GM12878 (cell line): ENCODE data around the gene STRBP.

ENCODE experiments used
- BHLHE40 ChIP-seq, 2 experiments: fragments of 450-650 bp in 1 of 2; IDR thresholded peaks; 2 replicates each; pipeline ENCODE4 v1.6.1; 2011 to 2017; ENCODE audit warnings: low read depth in 2 of 2, borderline replicate concordance in 1 of 2, improper control_type of control experiment in 1 of 2, low read length in 1 of 2, mild to moderate bottlenecking in 1 of 2
- CREM ChIP-seq: IDR thresholded peaks from 2 replicates; pipeline ENCODE4 v1.6.1; 2014; ENCODE audit warnings: antibody characterized with exemption, low read depth
- GABPA ChIP-seq: IDR thresholded peaks from 2 replicates; pipeline ENCODE4 v1.6.1; 2014; ENCODE audit warnings: antibody characterized with exemption, low read depth, mild to moderate bottlenecking, inconsistent platforms
- KAT2A ChIP-seq: conservative IDR thresholded peaks from 2 replicates; pipeline ENCODE4 v1.6.1; 2011; ENCODE audit warnings: low read depth, low read length; ENCODE audit not compliant: control insufficient read depth
- NFXL1 ChIP-seq: fragments of 450-650 bp; IDR thresholded peaks from 2 replicates; pipeline ENCODE4 v1.6.1; 2017; ENCODE audit warnings: antibody characterized with exemption, mild to moderate bottlenecking, borderline replicate concordance
- POLR2A ChIP-seq: IDR thresholded peaks from 2 replicates; pipeline ENCODE4 v1.6.1; 2011; ENCODE audit warnings: low read depth, mild to moderate bottlenecking, low read length
- REST ChIP-seq: IDR thresholded peaks from 2 replicates; pipeline ENCODE4 v1.6.1; 2012; ENCODE audit warnings: mild to moderate bottlenecking, low read depth, low read length
- SIN3A ChIP-seq: IDR thresholded peaks from 2 replicates; pipeline ENCODE4 v1.6.1; 2012; ENCODE audit warnings: low read depth, low read length, improper control_type of control experiment
- SMC3 ChIP-seq: IDR thresholded peaks from 2 replicates; pipeline ENCODE4 v1.6.1; 2011; ENCODE audit warnings: low read length, improper control_type of control experiment, borderline replicate concordance
- SUZ12 ChIP-seq: fragments of 200-600 bp; sonication (generic); IDR thresholded peaks from one replicate; pipeline ENCODE4 v1.6.1; 2018; ENCODE audit warnings: antibody characterized with exemption, mild to moderate bottlenecking; ENCODE audit not compliant: unreplicated experiment
- TF ChIP-seq, protein P1 (sequence below), 3 experiments: IDR thresholded peaks in 2 of 3; conservative IDR thresholded peaks in 1 of 3; 2 replicates each; pipeline ENCODE4 v1.5.1; 2011; ENCODE audit warnings: low read depth in 3 of 3, low read length in 3 of 3, mild to moderate bottlenecking in 3 of 3, control low read depth in 2 of 3, moderate library complexity in 2 of 3, inconsistent platforms in 1 of 3, mixed read lengths in 1 of 3; ENCODE audit not compliant: control insufficient read depth in 2 of 3, insufficient read depth in 1 of 3; ENCODE audit errors: extremely low read depth in 1 of 3

GRCh38 chr9:123187131-123187530 lies 81.3 kb downstream of the STRBP start:
- TF ChIP-seq POLR2A (no peak), BHLHE40 (IDR thresholded peaks at IDR 0.05; ENCODE audit: borderline replicate concordance in 1 of 2, low read depth in 2 of 2, low read length in 1 of 2) (no peak), KAT2A (no peak), GABPA (no peak), SMC3 (no peak), SUZ12 (no peak), CREM (no peak), SIN3A (no peak), REST (no peak), NFXL1 (no peak)
- TF ChIP-seq, protein P1, sequence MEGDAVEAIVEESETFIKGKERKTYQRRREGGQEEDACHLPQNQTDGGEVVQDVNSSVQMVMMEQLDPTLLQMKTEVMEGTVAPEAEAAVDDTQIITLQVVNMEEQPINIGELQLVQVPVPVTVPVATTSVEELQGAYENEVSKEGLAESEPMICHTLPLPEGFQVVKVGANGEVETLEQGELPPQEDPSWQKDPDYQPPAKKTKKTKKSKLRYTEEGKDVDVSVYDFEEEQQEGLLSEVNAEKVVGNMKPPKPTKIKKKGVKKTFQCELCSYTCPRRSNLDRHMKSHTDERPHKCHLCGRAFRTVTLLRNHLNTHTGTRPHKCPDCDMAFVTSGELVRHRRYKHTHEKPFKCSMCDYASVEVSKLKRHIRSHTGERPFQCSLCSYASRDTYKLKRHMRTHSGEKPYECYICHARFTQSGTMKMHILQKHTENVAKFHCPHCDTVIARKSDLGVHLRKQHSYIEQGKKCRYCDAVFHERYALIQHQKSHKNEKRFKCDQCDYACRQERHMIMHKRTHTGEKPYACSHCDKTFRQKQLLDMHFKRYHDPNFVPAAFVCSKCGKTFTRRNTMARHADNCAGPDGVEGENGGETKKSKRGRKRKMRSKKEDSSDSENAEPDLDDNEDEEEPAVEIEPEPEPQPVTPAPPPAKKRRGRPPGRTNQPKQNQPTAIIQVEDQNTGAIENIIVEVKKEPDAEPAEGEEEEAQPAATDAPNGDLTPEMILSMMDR (IDR thresholded peaks at IDR 0.05 in 2 of 3, conservative IDR thresholded peaks at IDR 0.05 in 1 of 3; ENCODE audit: control insufficient read depth in 2 of 3, extremely low read depth in 1 of 3, insufficient read depth in 1 of 3, low read depth in 3 of 3, low read length in 3 of 3): no peak
